BJ (cell line): ENCODE data around the gene FNBP1. TPM values are rescaled to one million over a fixed set of nuclear protein-coding genes. Genes with fewer than 3 reads are reported as not detected.
A peak's percentile ranks its signal among the peaks of the same experiment; 100 is the strongest.

Source experiments
- CTCF ChIA-PET: fragments of 350-600 bp; formaldehyde crosslinking; extraction: SDS; loops from one replicate; lab custom pipeline; 2021; ENCODE audit warnings: antibody characterized with exemption, inconsistent platforms; lab: Yijun Ruan, JAX
- POLR2A ChIA-PET: fragments of 300-600 bp; sonication (Branson Sonifier 250); formaldehyde crosslinking; extraction: SDS; loops from one replicate; lab custom pipeline; 2021; ENCODE audit warnings: antibody characterized with exemption; lab: Charles Lee
- DNase-seq: peaks from one replicate; pipeline ENCODE4 v3.0.0-alpha.2; 2011; ENCODE audit warnings: low read depth
- H3K27me3 ChIP-seq: 2 replicates; pipeline ENCODE4 v1.6.0; 2011; ENCODE audit warnings: low read length; ENCODE audit not compliant: control insufficient read depth, insufficient read depth
- H3K36me3 ChIP-seq: 2 replicates; pipeline ENCODE4 v1.5.1; 2011; ENCODE audit warnings: low read length; ENCODE audit not compliant: control insufficient read depth, insufficient read depth
- H3K4me3 ChIP-seq: 2 replicates; pipeline ENCODE4 v1.5.1; 2011; ENCODE audit warnings: low read depth, mild to moderate bottlenecking, control low read depth, low read length
- CTCF ChIP-seq: IDR thresholded peaks from 2 replicates; pipeline ENCODE4 v1.5.1; 2011; ENCODE audit warnings: low read depth, mild to moderate bottlenecking, control low read depth, inconsistent platforms, low read length, moderate library complexity; ENCODE audit not compliant: insufficient read depth
- polyA minus RNA-seq: library from RNA; depleted of rRNA, polyadenylated mRNA; stranded (reverse); fragments of >200 nt; gene quantifications from 2 replicates; pipeline ENCODE4 v1.2.3, GENCODE V29; 2011; rRNA and poly(A)+ RNA removed
- polyA plus RNA-seq: library from polyadenylated mRNA; depleted of rRNA; stranded (reverse); fragments of >200 nt; gene quantifications from 2 replicates; pipeline ENCODE4 v1.2.3, GENCODE V29; 2011; rRNA removed

FNBP1 gene
- polyA plus RNA-seq (7.8 and 15.0 TPM in 2 replicates), polyA minus RNA-seq (11.6 and 15.9 TPM in 2 replicates)

- no peak for TF ChIP-seq CTCF
- H3K4me3 ChIP-seq: peak within 1 kb of the TSS; percentile 59
- H3K36me3 ChIP-seq: no peaks in the 10 kb centered on the region
- DNase-seq: no peak
- H3K27me3 ChIP-seq: no peaks in the 10 kb centered on the region
- ChIA-PET POLR2A (interaction anchor here (0.6 kb wide), 1 partner anchor 9 kb away, joined by 4 read pairs; no protein-coding TSS in a partner anchor), CTCF (interaction anchor here (1.0 kb wide), 1 partner anchor 158 kb away, joined by 5 read pairs; no protein-coding TSS in a partner anchor)
Measured at GRCh38 chr9:130042885-130043653, at the start of gene FNBP1. Gene FNBP1, minus strand, starts transcription at chr9:130043189. Its CDS starts 214 bp downstream, at chr9:130042975.

- DNase-seq: no peak
- ChIA-PET CTCF (no interaction called here), POLR2A (no interaction called here)
- no peaks in the 10 kb centered on the region for H3K27me3 ChIP-seq
- H3K4me3 ChIP-seq: no peak overlapping the region
- peak; percentile 17; the same call in 1 of the 2 replicates for TF ChIP-seq CTCF
- peaks cover 16% of the 10 kb centered on the region for H3K36me3 ChIP-seq
Measured at GRCh38 chr9:130090915-130091314, 47.9 kb upstream of the FNBP1 start.

- ChIA-PET POLR2A (no interaction called here), CTCF (interaction anchor here (0.6 kb wide), 1 partner anchor 13 kb away, joined by 3 read pairs; no protein-coding TSS in a partner anchor)
- H3K4me3 ChIP-seq: no peak overlapping the region
- TF ChIP-seq CTCF: no peak
- H3K27me3 ChIP-seq: no peaks in the 10 kb centered on the region
- H3K36me3 ChIP-seq: peaks cover 13% of the 10 kb centered on the region
- no peak for DNase-seq
Measured at GRCh38 chr9:130089141-130089540, 46.2 kb upstream of the FNBP1 start.

- no peak for DNase-seq
- Histone ChIP-seq H3K4me3 (no peak overlapping the region), H3K27me3 (no peaks in the 10 kb centered on the region), H3K36me3 (peaks cover 9% of the 10 kb centered on the region)
- ChIA-PET POLR2A (no interaction called here), CTCF (interaction anchor here (0.8 to 1.7 kb wide), 3 partner anchors 11 to 133 kb away, joined by 3 to 5 read pairs (median 3); no protein-coding TSS in a partner anchor)
- no peak for TF ChIP-seq CTCF
Measured at GRCh38 chr9:130088051-130088450, 45.1 kb upstream of the FNBP1 start.

- no peak for DNase-seq
- POLR2A ChIA-PET: no interaction called here
- CTCF ChIA-PET: interaction anchor here (1.7 kb wide), 1 partner anchor 199 kb away, joined by 6 read pairs; no protein-coding TSS in a partner anchor
- no peak for TF ChIP-seq CTCF
- Histone ChIP-seq H3K36me3 (peaks cover 12% of the 10 kb centered on the region), H3K4me3 (no peak overlapping the region), H3K27me3 (no peaks in the 10 kb centered on the region)
Measured at GRCh38 chr9:130084337-130084736, 41.3 kb upstream of the FNBP1 start.
